ENCODE measurements around the gene KRTAP6-2. TPM values are rescaled to one million over a fixed set of nuclear protein-coding genes. Genes with fewer than 3 reads are reported as not detected.

The KRTAP6-2 gene
- polyA plus RNA-seq (2013, experiment 1 of 2; ENCODE audit: insufficient read length): not detected
- not detected for polyA plus RNA-seq (2013, experiment 2 of 2; ENCODE audit: insufficient read length)

GRCh38 chr21:30598802-30599201 is at the start of gene KRTAP6-2:
Gene KRTAP6-2 (minus strand): TSS chr21:30598902. CDS start chr21:30598874, 28 bp downstream.
- no peak for DNase-seq

GRCh38 chr21:30646904-30647414 is 48.3 kb upstream of the KRTAP6-2 start:
- no peak for DNase-seq

GRCh38 chr21:30642564-30642963 is 43.9 kb upstream of the KRTAP6-2 start, which contains the start of gene KRTAP20-3:
Gene KRTAP20-3 (plus strand): TSS chr21:30642864.
- no peak for DNase-seq

- DNase-seq: no peak
Measured at GRCh38 chr21:30638686-30639085, 40.0 kb upstream of the KRTAP6-2 start.

- no peak for DNase-seq
Measured at GRCh38 chr21:30634906-30635305, 36.2 kb upstream of the KRTAP6-2 start, which contains the start of gene KRTAP20-2. Gene KRTAP20-2 (plus strand): TSS chr21:30635206. CDS start chr21:30635264, 58 bp downstream.

GRCh38 chr21:30629200-30629599 is 30.5 kb upstream of the KRTAP6-2 start:
- DNase-seq: no peak

- DNase-seq: no peak
Measured at GRCh38 chr21:30628109-30628508, 29.4 kb upstream of the KRTAP6-2 start.

GRCh38 chr21:30625449-30626165 is 26.9 kb upstream of the KRTAP6-2 start:
- DNase-seq: no peak

GRCh38 chr21:30623362-30623761 is 24.7 kb upstream of the KRTAP6-2 start:
- DNase-seq: no peak

GRCh38 chr21:30620522-30620921 is 21.8 kb upstream of the KRTAP6-2 start, which contains the start of gene KRTAP20-4:
Gene KRTAP20-4 (plus strand): TSS chr21:30620627.
- no peak for DNase-seq

- DNase-seq: no peak
Measured at GRCh38 chr21:30620080-30620479, 21.4 kb upstream of the KRTAP6-2 start.

GRCh38 chr21:30616125-30616524 is 17.4 kb upstream of the KRTAP6-2 start, which contains the start of gene KRTAP20-1:
Gene KRTAP20-1 (plus strand): TSS chr21:30616425. CDS start chr21:30616455, 30 bp downstream.
- no peak for DNase-seq

GRCh38 chr21:30615199-30615598 is 16.5 kb upstream of the KRTAP6-2 start:
- DNase-seq: no peak

GRCh38 chr21:30613836-30614235 is 15.1 kb upstream of the KRTAP6-2 start, which contains the start of gene KRTAP6-1:
Gene KRTAP6-1 (minus strand): TSS chr21:30613930. CDS start chr21:30613904, 26 bp downstream.
- no peak for DNase-seq

GRCh38 chr21:30612132-30612531 is 13.4 kb upstream of the KRTAP6-2 start:
- DNase-seq: no peak

- no peak for DNase-seq
Measured at GRCh38 chr21:30605968-30606367, 7.3 kb upstream of the KRTAP6-2 start.

- DNase-seq: no peak
Measured at GRCh38 chr21:30600787-30601186, 2.1 kb upstream of the KRTAP6-2 start, which contains the start of gene KRTAP22-1. Gene KRTAP22-1 (plus strand): TSS chr21:30601087.

GRCh38 chr21:30592140-30592539 is 6.6 kb downstream of the KRTAP6-2 start, which contains the start of gene KRTAP6-3:
Gene KRTAP6-3 (plus strand): TSS chr21:30592440. CDS start chr21:30592446, 6 bp downstream.
- no peak for DNase-seq

GRCh38 chr21:30590297-30590696 is 8.4 kb downstream of the KRTAP6-2 start, which contains the start of gene KRTAP22-2:
Gene KRTAP22-2 (minus strand): TSS chr21:30590397.
- no peak for DNase-seq

GRCh38 chr21:30582870-30583269 is 15.8 kb downstream of the KRTAP6-2 start:
- DNase-seq: no peak

- DNase-seq: no peak
Measured at GRCh38 chr21:30580132-30580531, 18.6 kb downstream of the KRTAP6-2 start.

- DNase-seq: no peak
Measured at GRCh38 chr21:30579346-30579745, 19.4 kb downstream of the KRTAP6-2 start.

- DNase-seq: no peak
Measured at GRCh38 chr21:30577766-30578165, 20.9 kb downstream of the KRTAP6-2 start.

Data from fibroblast of skin of abdomen (primary cell).